NCI-H446 treated with DMSO at 0.1 percent for 48 hours (cell line): ENCODE results near the gene SELENOM.
"Not testable (repeated sequence)": the region's sequence is repeated elsewhere in the genome, so short reads cannot be mapped to it uniquely, and the experiment has no call there.

Experiments used
- DNase-seq: peaks from one replicate; lab custom pipeline; 2025; lab: John Stamatoyannopoulos, UW

Gene SELENOM

GRCh38 chr22:31105282-31105929 lies 2.0 kb downstream of the SELENOM start:
- DNase-seq = no peak

GRCh38 chr22:31104869-31105268 lies 2.5 kb downstream of the SELENOM start:
- no peak for DNase-seq

GRCh38 chr22:31103899-31104694 lies 3.3 kb downstream of the SELENOM start:
- DNase-seq = no peak

GRCh38 chr22:31103111-31103510 lies 4.3 kb downstream of the SELENOM start:
- DNase-seq = no peak

- no peak for DNase-seq
These were observed 4.8 kb downstream of the SELENOM start for GRCh38 chr22:31102441-31103081.

GRCh38 chr22:31100762-31101525 lies 6.4 kb downstream of the SELENOM start:
- DNase-seq = no peak

- no peak for DNase-seq
These were observed 7.3 kb downstream of the SELENOM start for GRCh38 chr22:31099841-31100761.

GRCh38 chr22:31099386-31099785 lies 8.0 kb downstream of the SELENOM start:
- no peak for DNase-seq

GRCh38 chr22:31098632-31099110 lies 8.7 kb downstream of the SELENOM start:
- DNase-seq = no peak

GRCh38 chr22:31097941-31098631 lies 9.3 kb downstream of the SELENOM start:
- no peak for DNase-seq

- DNase-seq = not testable (repeated sequence)
These were observed 9.8 kb downstream of the SELENOM start for GRCh38 chr22:31097539-31097938.

- DNase-seq = no peak
These were observed 10.6 kb downstream of the SELENOM start for GRCh38 chr22:31096657-31097279.

GRCh38 chr22:31095637-31096249 lies 11.6 kb downstream of the SELENOM start:
- DNase-seq = no peak

- no peak for DNase-seq
These were observed 12.6 kb downstream of the SELENOM start for GRCh38 chr22:31094741-31095140.

- peak; percentile 88 for DNase-seq
These were observed 13.3 kb downstream of the SELENOM start for GRCh38 chr22:31094021-31094551.

- peak; percentile 2 for DNase-seq
These were observed 14.1 kb downstream of the SELENOM start for GRCh38 chr22:31093086-31093850.

GRCh38 chr22:31092161-31092560 lies 15.2 kb downstream of the SELENOM start:
- no peak for DNase-seq
